Measurements from ENCODE around the gene ZSWIM8. TPM values are rescaled to one million over a fixed set of nuclear protein-coding genes. Genes with fewer than 3 reads are reported as not detected.
A peak's percentile ranks its signal among the peaks of the same experiment; 100 is the strongest.
"Not testable (repeated sequence)": the region's sequence is repeated elsewhere in the genome, so short reads cannot be mapped to it uniquely, and the experiment has no call there.

Gene ZSWIM8
- total RNA-seq, 2 donors from 2014 or later: 121 to 148 TPM

DNA sequence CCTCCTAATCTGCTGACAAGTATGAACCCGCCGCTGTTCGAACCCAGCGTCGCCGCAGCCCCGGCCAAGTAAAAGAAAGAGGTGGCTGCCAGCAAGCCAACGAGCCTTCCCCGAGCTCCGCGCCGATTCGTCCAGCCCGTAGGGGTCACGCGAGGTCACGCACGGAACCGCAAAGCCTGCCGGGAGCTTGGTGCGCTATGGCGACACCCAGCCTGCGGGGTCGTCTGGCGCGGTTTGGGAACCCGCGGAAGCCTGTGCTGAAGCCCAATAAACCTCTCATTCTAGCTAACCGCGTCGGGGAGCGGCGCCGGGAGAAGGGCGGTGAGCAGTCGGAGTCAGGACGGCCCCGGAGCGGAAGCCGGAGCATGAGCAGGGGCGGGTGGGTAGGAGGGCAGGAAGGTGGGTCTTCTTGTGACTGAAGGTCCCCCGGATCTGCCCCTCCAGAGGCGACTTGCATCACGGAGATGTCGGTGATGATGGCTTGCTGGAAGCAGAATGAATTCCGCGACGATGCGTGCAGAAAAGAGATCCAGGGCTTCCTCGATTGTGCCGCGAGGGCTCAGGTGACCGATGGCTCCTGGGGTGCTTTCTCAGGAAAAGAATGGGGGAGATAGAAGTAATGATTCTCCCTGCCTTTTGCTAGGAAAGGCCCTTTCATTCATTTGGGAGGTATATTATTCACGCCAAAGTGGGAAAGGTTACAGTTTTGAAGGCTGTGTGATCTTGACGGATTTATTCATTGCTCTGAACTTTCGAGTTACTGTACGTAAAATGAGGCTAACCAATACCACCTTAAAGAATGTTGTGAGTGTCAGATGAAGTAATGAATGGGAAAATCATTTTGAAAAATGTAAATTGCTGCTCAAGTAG, 3.3 kb upstream of the ZSWIM8 start, which contains the start of gene CHCHD1:
TSS of gene CHCHD1 (plus strand) at position 170 of the 870 bp plus-strand sequence. CDS start at position 198, 28 bp downstream.
- Mint-ChIP-seq H3K36me3 (peaks cover 14% of the 10 kb centered on the region), H3K4me3 (peak within 1 kb of the TSS; percentile 98), H3K27me3 (no peaks in the 10 kb centered on the region), H3K27ac (peak within 1 kb of the TSS; percentile 98), H3K9me3 (no peaks in the 10 kb centered on the region), H3K4me1 (ENCODE audit: low read depth in 2 of 2) (peaks cover 47 to 60% of the 10 kb centered on the region in 2 donors)
- DNase-seq (ENCODE audit: low spot score) (peak; percentile 92), ATAC-seq (peak; percentile 81 to 87)

DNA sequence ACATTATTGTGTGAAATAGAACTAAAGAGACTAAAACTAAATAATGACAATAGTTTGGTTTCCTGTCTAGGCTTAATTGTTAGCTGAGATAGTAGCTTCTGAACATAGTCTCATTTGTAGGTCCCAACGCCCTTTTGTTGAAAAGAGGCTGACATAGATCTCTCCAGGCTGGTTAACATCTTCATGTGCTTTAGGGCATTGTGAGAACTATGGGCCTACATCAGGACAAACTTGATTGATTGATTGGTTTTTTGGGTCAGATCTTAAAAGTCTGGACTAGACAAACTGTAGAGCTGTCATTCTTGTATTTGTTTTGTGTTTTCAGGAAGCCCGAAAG, 2.7 kb upstream of the ZSWIM8 start:
- H3K36me3 Mint-ChIP-seq: peaks cover 14% of the 10 kb centered on the region
- H3K27ac Mint-ChIP-seq: peak overlapping the region; percentile 98
- no peaks in the 10 kb centered on the region for H3K27me3 Mint-ChIP-seq
- H3K9me3 Mint-ChIP-seq: no peaks in the 10 kb centered on the region
- ATAC-seq (no peak), DNase-seq (ENCODE audit: low spot score) (no peak)
- H3K4me3 Mint-ChIP-seq: peak overlapping the region; percentile 98
- peaks cover 47 to 54% of the 10 kb centered on the region in 2 donors for H3K4me1 Mint-ChIP-seq (ENCODE audit: low read depth in 2 of 2)

DNA sequence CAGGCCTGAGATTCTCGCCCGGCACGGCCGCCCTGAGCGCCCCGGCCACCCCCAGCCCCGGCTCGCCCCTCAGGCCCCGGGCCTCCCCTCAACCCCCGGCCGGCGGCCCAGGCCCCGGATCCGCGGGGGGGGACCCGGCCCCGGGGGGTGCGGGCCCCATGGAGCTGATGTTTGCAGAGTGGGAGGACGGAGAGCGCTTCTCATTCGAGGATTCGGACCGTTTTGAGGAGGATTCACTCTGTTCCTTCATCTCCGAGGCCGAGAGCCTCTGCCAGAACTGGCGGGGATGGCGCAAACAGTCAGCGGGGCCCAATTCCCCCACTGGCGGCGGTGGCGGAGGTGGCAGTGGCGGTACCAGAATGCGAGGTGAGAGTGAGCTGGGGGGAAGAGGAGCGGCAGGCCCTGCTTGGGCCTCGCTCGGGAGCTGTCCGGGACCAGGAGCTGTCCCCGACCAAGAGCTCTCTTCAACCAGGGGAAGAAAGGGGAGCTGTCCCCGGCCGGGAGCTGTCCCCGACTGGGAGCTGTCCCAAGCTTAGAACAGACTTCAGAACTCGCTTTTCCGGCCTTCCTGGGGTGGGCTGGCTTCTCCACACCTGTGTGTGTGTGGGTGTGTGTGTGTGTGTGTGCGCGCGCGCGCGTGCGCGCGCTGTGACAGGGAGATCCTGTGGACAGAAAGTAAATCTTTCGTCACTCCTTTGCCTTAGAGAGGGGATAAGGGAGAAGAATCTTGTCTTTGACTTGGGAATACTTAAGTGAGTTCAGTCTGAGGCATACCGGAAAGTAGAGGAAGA, 510 bp downstream of the ZSWIM8 start:
- H3K4me3 Mint-ChIP-seq: peak overlapping the region; percentile 98
- DNase-seq (ENCODE audit: low spot score) (peak; percentile 63), ATAC-seq (peak; percentile 7 to 41)
- H3K36me3 Mint-ChIP-seq: peaks cover 11% of the 10 kb centered on the region
- no peaks in the 10 kb centered on the region for H3K27me3 Mint-ChIP-seq
- H3K27ac Mint-ChIP-seq: peak overlapping the region; percentile 86 to 93
- H3K4me1 Mint-ChIP-seq (ENCODE audit: low read depth in 2 of 2): peaks cover 42 to 45% of the 10 kb centered on the region in 2 donors
- H3K9me3 Mint-ChIP-seq: no peaks in the 10 kb centered on the region

DNA sequence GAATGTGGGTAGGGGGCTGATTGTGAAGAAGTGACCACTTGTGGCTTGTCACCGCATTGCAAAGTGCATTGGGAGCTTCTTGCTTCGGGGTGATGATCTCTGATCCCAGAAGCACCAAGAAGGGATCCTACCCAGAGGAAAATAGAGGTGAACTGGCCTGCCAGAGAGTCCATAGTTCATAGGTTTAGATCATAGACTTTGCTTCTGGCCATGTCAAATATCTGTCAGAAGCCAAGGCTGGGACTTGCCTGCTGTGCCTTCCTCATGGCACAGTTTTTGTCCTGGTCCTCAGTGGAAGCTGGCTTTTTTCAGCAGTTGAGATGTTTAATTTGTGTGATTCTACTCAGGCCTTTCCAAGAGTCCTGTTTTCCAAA, 1.1 kb downstream of the ZSWIM8 start:
- DNase-seq (ENCODE audit: low spot score): peak; percentile 6
- Mint-ChIP-seq H3K36me3 (peaks cover 11% of the 10 kb centered on the region), H3K9me3 (no peaks in the 10 kb centered on the region), H3K27me3 (no peaks in the 10 kb centered on the region), H3K4me3 (peak overlapping the region; percentile 98), H3K4me1 (ENCODE audit: low read depth in 2 of 2) (peaks cover 38 to 41% of the 10 kb centered on the region in 2 donors), H3K27ac (peak overlapping the region; percentile 86 to 93)
- ATAC-seq: no peak

DNA sequence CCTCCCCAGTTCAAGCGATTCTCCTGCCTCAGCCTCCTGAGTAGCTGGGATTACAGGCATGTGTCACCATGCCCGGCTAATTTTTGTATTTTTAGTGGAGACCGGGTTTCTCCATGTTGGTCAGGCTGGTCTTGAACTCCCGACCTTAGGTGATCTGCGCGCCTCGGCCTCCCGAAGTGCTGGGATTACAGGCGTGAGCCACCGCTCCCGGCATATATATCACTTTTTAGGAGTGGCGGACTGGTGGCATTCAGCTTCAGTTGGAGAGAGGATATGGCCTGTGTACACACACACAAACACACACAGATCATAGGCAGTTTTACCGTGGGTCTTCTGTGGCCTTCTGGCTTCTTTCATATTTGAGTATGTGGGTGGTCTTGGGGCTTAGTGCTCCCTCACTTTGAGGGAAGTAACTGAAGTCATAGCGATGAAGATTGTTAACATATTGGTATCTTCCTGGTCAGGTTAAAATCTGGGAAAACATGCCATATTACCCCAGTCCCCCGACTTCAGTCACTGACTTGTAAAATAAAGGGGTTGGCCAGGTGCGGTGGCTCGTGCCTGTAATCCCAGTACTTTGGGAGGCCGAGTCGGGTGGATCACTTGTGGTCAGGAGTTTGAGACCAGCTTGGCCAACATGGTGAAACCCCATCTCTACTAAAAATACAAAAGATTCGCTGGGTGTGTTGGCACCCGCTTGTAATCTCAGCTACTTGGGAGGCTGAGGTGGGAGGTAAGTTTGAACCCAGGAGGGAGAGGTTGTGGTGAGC, 1.8 kb downstream of the ZSWIM8 start:
- peaks cover 36% of the 10 kb centered on the region in 2 donors for H3K4me1 Mint-ChIP-seq (ENCODE audit: low read depth in 2 of 2)
- not testable (repeated sequence) for H3K27me3 Mint-ChIP-seq, ATAC-seq, H3K9me3 Mint-ChIP-seq
- peak overlapping the region in 1 of 2 donors; percentile 86 for H3K27ac Mint-ChIP-seq
- peak; percentile 37 for DNase-seq (ENCODE audit: low spot score)
- peak overlapping the region; percentile 98 for H3K4me3 Mint-ChIP-seq
- H3K36me3 Mint-ChIP-seq: peaks cover 11% of the 10 kb centered on the region

DNA sequence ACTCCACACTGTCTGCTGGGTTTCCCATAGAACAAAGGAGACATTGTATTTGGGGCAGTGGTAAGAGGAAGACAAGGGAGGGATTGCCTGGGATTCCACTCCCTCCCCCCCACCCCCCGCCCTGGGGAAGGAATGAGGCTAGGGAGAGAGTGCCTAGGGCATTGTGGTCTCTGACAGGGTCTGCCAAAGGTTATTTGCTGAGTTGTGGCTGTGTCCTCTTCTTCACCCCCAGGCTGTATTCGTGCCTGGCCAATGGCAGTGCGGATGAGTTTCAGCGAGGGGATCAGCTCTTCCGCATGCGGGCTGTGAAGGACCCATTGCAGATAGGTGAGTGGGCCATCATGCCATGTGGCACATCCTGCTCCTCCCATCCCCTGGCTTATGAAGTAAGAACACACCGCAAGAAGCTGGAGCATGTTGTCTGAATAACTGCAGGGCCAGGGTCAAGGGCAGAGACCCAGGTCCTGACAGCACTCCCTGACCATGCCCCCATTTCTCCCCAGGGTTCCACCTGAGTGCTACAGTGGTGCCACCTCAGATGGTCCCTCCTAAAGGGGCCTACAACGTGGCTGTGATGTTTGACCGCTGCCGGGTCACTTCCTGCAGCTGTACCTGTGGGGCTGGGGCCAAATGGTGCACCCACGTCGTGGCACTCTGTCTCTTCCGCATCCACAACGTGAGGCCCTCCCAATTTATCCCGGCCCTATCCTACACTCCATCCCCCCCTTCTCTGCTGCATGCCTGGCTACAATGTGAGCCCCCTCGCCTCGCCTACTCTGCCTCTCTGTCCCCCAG, 3.7 kb downstream of the ZSWIM8 start:
- ATAC-seq (no peak), DNase-seq (ENCODE audit: low spot score) (peak; percentile 49)
- H3K36me3 Mint-ChIP-seq: peaks cover 12% of the 10 kb centered on the region
- no peaks in the 10 kb centered on the region for H3K27me3 Mint-ChIP-seq
- no peaks in the 10 kb centered on the region for H3K9me3 Mint-ChIP-seq
- peak overlapping the region in 1 of 2 donors; percentile 57 for H3K27ac Mint-ChIP-seq
- no peak overlapping the region for H3K4me3 Mint-ChIP-seq
- H3K4me1 Mint-ChIP-seq (ENCODE audit: low read depth in 2 of 2): peaks cover 22 to 33% of the 10 kb centered on the region in 2 donors

DNA sequence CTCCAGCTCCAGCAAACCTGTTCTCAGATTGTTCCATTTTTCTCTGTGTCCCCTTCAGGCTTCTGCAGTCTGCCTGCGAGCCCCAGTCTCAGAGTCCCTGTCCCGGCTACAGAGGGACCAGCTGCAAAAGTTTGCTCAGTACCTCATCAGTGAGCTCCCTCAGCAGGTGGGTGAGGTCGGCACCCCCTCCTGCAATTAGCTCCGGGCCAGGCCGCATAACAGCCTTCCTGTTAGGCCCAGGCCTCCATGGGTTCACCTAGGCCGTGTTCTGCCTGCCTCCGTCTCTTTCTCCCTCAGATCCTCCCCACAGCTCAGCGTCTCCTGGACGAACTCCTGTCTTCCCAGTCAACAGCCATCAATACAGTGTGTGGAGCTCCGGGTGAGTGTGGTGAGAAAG, 4.3 kb downstream of the ZSWIM8 start:
- DNase-seq (ENCODE audit: low spot score) (peak; percentile 44), ATAC-seq (no peak)
- Mint-ChIP-seq H3K27ac (no peak overlapping the region), H3K4me1 (ENCODE audit: low read depth in 2 of 2) (peaks cover 22 to 33% of the 10 kb centered on the region in 2 donors), H3K9me3 (no peaks in the 10 kb centered on the region), H3K4me3 (no peak overlapping the region), H3K27me3 (no peaks in the 10 kb centered on the region), H3K36me3 (peaks cover 12% of the 10 kb centered on the region)

DNA sequence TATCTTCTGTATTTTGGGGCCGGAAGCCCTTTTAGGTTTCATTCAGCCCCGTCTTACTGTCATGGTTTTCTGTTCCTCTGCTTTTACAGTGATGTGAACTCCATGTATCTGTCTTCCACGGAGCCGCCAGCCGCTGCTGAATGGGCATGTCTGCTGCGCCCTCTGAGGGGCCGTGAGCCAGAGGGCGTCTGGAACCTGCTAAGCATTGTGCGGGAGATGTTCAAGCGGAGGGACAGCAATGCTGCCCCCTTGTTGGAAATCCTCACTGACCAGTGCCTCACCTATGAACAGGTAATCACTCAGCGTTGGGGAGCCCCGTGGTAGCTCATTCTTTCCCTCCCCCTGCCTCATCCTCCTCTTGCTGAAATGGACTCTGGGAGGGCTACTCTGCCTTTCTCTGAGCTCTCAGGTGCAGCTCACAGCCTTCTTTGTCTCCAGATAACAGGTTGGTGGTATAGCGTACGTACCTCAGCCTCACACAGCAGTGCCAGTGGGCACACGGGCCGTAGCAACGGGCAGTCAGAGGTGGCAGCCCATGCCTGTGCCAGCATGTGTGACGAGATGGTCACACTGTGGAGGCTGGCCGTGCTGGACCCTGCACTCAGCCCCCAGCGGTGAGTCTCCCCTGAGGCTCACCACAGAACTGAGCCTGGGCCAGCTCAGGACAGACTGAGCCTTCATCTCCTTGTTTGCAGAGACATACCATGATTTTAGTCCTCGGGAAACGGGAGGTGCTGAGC, 5.7 kb downstream of the ZSWIM8 start:
- no peak overlapping the region for H3K4me3 Mint-ChIP-seq
- peaks cover 12 to 26% of the 10 kb centered on the region in 2 donors for H3K4me1 Mint-ChIP-seq (ENCODE audit: low read depth in 2 of 2)
- H3K9me3 Mint-ChIP-seq: no peaks in the 10 kb centered on the region
- peaks cover 16% of the 10 kb centered on the region for H3K36me3 Mint-ChIP-seq
- no peaks in the 10 kb centered on the region for H3K27me3 Mint-ChIP-seq
- peak; percentile 22 for DNase-seq (ENCODE audit: low spot score)
- no peak for ATAC-seq
- H3K27ac Mint-ChIP-seq: no peak overlapping the region

DNA sequence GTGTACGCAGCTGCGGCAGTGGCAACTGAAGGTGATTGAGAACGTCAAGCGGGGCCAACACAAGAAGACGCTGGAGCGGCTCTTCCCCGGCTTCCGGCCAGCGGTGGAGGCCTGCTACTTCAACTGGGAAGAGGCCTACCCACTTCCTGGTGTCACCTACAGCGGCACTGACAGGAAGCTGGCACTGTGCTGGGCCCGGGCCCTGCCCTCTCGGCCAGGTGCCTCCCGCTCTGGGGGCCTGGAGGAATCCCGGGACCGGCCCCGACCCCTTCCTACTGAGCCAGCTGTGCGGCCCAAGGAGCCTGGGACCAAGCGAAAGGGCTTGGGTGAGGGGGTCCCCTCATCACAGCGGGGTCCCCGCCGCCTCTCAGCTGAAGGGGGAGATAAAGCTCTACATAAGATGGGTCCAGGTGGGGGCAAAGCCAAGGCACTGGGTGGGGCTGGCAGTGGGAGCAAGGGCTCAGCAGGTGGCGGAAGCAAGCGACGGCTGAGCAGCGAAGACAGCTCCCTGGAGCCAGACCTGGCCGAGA, 6.5 kb downstream of the ZSWIM8 start:
- Mint-ChIP-seq H3K4me3 (no peak overlapping the region), H3K36me3 (peaks cover 16% of the 10 kb centered on the region), H3K9me3 (no peaks in the 10 kb centered on the region), H3K27ac (no peak overlapping the region), H3K4me1 (ENCODE audit: low read depth in 2 of 2) (peaks cover 6 to 24% of the 10 kb centered on the region in 2 donors), H3K27me3 (no peaks in the 10 kb centered on the region)
- DNase-seq (ENCODE audit: low spot score): peak; percentile 60
- no peak for ATAC-seq

DNA sequence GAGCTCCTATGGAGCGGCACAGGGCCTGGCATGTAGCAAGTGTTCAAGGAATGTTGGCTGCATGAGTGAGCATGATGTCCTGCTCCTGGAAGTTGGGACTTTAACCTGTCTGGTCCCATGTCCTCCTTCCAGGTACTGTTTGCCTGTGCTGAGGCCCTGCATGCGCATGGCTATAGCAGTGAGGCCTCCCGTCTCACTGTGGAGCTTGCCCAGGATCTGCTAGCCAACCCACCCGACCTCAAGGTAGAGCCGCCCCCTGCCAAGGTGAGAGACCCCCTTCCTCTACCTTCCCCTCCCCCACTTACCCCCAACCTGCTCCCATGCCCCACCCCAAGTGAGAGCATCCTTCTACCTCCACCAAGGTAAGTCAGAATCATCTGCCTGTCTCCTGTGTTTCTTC, 8.1 kb downstream of the ZSWIM8 start:
- DNase-seq (ENCODE audit: low spot score) (peak; percentile 22), ATAC-seq (no peak)
- no peak overlapping the region for H3K4me3 Mint-ChIP-seq
- H3K27ac Mint-ChIP-seq: no peak overlapping the region
- H3K4me1 Mint-ChIP-seq (ENCODE audit: low read depth in 2 of 2): peaks cover 0 to 21% of the 10 kb centered on the region in 2 donors
- peaks cover 22% of the 10 kb centered on the region for H3K36me3 Mint-ChIP-seq
- no peaks in the 10 kb centered on the region for H3K9me3 Mint-ChIP-seq
- no peaks in the 10 kb centered on the region for H3K27me3 Mint-ChIP-seq

DNA sequence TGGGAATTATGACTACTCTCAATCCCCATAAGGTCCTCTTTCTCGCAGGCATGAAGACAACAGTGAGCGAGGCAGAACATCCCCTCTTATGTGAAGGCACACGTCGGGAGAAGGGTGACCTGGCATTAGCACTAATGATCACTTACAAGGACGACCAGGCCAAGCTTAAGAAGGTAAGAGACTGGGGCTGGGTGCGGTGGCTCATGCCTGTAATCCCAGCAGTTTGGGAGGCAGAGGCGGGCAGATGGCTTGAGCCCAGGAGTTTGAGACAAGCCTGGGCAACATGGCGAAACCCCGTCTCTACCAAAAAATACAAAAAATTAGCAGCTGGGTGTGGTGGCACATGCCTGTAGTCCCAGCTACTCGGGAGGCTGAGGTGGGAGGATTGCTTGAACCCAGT, 10.1 kb downstream of the ZSWIM8 start:
- H3K27me3 Mint-ChIP-seq, H3K4me3 Mint-ChIP-seq, ATAC-seq, H3K27ac Mint-ChIP-seq, H3K9me3 Mint-ChIP-seq: not testable (repeated sequence)
- Mint-ChIP-seq H3K4me1 (ENCODE audit: low read depth in 2 of 2) (peaks cover 0 to 15% of the 10 kb centered on the region in 2 donors), H3K36me3 (peaks cover 17% of the 10 kb centered on the region)
- DNase-seq (ENCODE audit: low spot score): peak; percentile 44

DNA sequence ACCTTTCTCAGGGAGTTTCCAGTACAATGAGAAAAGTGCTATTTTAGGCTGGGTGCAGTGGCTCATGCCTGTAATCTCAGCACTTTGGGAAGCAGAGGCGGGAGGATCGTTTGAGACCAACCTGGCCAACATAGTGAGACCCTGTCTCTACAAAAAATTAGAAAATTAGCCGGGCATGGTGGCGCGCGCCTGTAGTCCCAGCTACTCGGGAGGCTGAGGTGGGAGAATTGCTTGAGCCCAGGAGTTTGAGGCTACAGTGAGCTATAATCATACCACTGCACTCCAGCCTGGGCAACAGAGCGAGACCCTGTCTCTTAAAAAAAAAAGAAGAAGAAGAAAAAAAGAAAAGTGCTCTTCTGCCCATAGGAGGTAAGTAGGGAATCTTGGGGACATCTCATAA, 10.6 kb downstream of the ZSWIM8 start:
- Mint-ChIP-seq H3K4me1 (ENCODE audit: low read depth in 2 of 2) (peaks cover 0 to 15% of the 10 kb centered on the region in 2 donors), H3K27ac (peak overlapping the region in 1 of 2 donors; percentile 72), H3K36me3 (peaks cover 16% of the 10 kb centered on the region)
- H3K4me3 Mint-ChIP-seq; ATAC-seq; DNase-seq (ENCODE audit: low spot score); H3K27me3 Mint-ChIP-seq; H3K9me3 Mint-ChIP-seq: not testable (repeated sequence)

All from natural killer cell treated with Interleukin-12 subunit alpha and Interleukin-12 subunit beta and Interleukin-15 and Interleukin-18, amount 100 ng/mL, for 72 hours (primary cell).